Stimulated activated CD8-positive, alpha-beta memory T cell treated with anti-CD3 and anti-CD28 coated beads, Interleukin-12 subunit alpha, Interleukin-12 subunit beta, amount 100 ng/mL, for 1 hour (primary cell): ENCODE data around the gene IL11RA.

Experiments used
- DNase-seq: peaks from one replicate; pipeline ENCODE4 v3.0.0-alpha.2; 2020; ENCODE audit warnings: low read depth

The IL11RA gene

DNA sequence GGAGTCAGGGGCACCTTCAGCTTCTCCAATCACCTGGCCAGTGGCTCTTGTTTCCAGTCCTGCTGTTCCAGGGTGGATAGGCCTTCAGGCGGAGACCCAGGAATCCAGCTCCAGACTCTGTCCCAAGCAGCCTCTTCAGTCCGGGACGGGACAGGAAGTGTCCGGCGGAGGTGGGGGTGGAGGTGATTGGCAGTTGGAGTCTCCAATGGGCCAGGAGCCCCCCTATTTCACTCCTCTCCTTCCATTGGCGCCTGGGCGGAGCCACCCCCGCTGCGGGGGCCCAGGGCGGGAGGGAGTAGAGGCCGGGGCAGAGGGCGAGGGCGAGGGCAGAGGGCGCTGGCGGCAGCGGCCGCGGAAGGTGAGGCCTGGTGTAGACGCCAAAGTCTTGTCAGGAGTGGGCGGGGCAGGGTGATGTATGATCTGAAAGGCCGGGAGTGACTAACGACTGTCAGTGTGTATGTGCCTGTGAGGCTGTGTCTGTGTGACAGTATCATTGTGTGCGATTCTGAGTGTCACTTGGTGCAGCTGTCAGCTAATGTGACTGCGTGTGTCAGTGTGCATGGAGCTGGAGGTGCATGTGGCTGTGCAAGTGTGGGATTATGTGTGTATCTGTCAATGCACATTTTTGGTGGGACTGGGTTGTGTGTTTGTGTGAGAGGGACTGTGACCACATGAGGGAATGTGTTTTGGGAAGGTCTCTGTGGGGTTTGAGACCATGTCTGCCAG lies at the start of gene IL11RA:
Gene IL11RA, plus strand, starts transcription at position 310 of the 726 bp plus-strand sequence. CDS start 3,033 bp downstream, outside the sequence.
- DNase-seq: no peak

DNA sequence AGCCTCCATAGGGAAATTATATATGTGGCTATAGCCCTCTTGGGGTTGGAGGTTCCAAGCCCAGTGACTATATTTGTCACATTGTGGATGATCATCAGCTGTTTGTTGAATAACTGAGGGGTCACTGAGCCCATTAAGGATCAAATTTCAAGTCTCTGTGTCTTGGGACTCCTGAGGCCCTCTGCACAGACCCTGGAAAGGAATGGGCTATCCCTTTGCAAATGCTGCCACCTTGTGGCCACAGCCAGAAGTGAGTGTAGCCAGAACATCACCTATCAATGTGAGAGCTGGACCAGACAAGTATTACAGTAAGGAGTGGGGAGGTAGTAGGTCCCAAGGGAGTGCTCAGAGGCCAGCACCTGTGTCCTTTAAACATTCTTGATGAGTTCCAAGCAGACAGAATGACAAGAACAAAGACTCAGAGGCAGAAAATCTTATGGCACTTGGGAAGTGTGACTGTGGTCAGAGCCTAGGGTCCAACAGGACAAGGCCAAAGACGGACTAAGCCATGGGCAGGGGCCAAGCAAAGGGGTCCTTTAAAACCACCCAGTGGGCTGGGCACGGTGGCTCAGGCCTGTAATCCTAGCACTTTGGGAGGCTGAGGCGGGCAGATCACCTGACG lies 48.3 kb upstream of the IL11RA start:
- peak; percentile 70 for DNase-seq

DNA sequence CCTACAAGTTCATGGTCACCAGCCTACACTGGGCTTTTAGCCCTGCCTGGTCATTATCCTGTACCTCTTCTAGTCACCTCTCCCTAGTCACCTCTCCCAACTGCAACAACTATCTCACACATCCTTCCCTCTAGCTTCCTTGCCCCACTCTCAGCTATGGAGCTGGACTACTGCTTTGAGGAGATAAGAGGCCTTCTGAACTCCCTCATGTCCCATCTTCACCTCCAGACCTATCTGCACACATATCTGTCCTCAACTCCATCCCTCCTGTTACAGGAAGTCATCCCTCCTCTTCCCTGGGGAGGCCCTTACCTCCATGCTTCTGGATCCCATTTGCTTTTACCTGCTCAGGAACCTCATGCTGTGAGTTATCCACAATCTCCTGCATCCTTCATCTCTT lies 45.8 kb upstream of the IL11RA start:
- no peak for DNase-seq

DNA sequence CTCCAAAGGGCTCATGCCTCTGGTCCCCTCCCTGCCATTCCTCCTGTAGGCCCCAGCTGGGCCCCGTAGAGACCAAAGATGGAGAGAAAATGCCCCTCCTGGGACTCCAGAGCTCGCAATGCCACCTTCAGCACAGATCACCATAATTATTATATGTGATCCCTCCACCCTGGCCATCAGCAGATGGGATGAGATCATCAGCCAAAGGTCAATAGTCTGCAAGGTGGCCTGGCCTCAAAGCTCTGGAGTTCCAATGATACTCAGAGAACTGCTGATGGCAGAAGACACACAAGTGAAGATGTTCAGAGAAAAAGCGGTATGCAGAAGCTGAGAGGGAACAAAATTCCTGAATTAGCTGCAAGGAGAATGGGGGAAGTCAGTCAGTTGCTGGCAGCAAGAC lies 45.1 kb upstream of the IL11RA start:
- DNase-seq: no peak

DNA sequence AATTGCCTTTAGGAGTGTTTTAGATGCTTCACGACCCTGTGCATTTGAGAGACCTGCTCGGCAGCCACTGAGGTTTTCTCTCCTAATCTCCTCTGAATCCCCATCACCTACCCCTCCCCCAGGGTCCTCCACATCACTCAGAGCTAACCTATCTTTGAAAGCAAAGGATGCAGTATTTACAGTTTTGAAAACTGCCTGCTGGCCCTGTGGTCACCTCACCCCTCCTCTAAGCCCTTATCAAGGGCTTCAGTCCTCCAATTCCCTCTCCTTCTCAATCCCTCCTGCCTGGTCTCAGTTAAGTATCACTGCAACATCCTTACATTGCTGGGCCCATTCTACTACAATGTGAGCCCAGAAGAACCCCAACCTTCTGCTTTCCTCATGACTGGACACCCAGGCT lies 44.7 kb upstream of the IL11RA start:
- DNase-seq: no peak

DNA sequence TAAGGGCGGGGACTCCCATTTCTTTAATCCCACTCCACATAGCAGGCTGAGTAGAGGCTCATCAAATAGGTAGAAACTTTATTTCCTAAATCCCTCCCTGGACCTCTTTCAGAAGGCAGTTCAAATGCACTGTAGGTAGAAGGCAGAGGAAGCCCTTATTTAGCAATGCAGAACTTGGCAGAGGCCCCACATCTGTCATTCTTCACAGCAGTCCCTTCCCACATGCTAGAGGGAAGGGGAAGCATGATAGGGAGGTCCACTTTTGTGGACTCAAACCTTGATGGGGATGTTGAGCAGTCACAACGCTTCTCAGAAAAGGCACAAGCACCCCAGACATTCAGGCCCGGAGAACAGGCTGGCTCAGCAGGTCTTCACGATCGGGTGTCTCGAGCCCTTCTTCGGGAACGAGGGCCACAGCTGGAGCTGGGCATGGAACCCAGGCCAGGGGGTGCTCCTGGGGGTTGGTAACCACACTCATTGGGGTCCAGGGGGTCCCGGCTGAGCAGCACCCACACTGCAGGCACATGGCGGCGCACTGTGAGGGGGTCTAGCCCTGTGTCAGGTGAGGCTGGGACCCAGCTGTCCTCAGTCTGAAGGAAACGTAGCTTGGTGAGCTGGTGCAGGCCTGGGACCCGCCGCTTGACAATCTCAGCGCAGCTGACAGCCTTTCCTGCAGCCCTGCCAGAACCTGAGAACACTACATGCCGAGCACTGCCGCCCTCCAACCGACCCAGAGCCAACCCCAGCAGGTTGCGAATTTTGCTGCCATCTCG lies 41.4 kb upstream of the IL11RA start:
- DNase-seq: no peak

DNA sequence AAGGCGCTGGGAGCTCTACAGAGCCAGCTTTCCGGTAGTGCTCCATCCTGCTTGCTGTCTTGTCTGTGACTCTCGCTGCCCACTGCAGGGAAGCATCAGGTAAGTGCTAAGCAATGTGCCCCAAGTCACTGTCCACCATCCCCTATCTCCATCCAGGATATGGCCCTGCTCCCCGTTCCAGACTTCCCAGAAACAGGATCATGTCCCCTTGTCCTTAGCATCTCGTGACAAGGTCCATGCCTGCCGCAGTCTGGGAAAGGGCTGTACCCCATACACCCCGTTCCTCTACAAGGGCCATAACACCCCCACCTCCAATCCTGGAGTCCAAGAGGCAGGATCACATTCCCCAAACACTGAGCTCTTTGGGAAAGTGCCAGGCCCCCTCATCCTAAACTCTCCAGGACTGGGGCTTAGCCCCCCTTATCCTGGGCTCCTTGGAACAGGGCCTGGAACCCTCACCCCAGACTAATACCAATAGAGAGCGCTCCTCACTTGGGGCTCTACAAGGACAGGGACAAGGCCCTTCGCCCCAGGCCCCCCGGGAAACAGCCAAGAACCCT lies 40.7 kb upstream of the IL11RA start:
- no peak for DNase-seq

DNA sequence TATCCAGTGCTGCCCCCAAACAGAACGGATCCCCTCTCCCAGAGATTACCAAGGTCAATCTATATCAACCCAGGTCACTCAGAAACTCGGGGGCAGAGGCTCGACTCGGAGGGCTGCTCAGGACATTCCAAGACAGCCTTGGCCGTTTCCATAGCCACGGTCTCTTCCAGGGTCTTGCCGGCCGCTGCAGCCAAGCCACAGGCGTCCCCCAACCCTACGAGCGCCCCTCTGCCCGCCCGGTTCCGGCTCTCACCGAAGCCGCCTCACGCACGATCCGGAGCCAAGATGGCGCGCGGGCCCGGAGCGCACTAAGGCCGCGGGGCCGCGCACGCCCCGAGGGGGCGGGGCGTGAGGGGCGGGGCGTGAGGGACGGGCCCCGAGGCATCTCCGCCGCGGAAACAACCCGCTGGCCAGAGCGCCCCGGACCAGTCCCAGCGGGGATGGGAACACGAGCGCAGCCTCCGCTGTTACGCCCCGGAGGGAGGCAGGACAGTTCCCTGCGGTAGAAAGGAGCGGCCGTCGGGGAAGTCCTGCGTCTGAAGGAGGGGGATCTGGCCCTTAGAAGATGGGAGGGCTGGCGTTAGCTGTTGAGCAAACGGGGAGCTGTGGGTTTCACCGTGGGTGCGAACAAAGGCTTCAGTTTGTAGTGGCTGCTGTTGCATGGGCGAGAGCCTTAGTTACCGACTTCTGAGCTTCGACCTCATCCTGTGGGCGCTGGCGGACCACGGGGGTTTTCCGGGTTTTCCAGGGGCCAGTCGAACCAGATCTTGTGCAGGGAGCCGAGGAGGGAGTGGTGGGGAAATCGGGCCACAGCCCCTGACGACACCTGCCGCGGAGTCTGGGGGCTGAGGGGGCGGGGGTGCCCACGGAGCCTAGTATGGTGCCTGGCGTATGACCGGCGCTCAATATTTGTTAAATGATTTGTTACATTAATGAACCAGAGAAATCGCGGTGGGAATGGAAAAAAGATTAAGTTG lies 39.9 kb upstream of the IL11RA start, which contains the start of gene RPP25L:
Gene RPP25L, minus strand, starts transcription at position 287 of the 977 bp plus-strand sequence. CDS start 801 bp downstream, outside the sequence.
- DNase-seq: peak; percentile 72

DNA sequence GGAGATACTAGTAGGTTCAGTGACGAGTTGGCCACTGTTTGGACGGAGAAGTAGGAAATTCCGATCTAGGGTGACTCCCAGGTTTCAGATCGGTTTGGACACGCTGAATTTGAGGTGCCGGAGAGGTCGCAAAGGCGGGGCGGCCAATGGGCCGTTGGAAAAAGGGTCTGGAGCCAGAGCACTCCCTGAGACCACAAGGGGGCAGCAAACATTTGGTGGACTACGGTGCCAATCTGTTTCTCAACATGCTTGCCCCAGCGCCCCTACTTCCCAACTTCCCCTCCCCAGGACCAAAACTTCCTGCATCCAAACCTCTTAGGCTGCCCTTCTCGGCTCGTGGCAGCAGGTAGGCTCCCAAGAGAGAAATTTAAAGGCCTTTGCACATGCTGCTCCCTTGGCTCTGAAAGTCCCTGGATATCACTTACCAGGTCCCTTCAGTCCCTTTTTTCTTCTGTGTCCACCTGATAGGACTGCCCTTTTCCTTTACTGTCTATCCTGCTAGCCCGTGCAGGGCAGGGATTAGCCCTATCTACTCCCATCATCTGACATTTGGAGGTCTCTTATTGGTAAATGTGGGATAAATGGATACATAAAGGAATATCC lies 39.1 kb upstream of the IL11RA start:
- DNase-seq: peak; percentile 50

DNA sequence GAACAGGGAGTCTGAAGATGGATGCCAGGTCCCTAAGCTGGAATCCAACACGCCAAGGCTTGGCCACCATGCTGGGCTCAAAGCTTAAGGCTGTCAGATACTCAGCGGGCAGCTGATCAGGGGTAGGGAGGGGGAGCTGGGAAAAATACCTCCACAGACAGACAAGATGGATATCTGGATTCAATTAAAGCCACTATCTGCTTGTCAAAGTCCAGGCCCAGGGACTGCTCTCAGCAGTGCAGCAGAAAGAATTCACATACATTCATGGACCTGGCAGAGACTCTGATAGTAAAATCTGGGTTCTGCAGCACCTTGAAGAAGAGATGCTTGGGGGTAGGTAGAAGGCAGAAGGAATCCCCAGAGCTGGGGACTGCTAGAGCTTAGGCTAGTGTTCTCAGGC lies 36.9 kb upstream of the IL11RA start:
- no peak for DNase-seq

DNA sequence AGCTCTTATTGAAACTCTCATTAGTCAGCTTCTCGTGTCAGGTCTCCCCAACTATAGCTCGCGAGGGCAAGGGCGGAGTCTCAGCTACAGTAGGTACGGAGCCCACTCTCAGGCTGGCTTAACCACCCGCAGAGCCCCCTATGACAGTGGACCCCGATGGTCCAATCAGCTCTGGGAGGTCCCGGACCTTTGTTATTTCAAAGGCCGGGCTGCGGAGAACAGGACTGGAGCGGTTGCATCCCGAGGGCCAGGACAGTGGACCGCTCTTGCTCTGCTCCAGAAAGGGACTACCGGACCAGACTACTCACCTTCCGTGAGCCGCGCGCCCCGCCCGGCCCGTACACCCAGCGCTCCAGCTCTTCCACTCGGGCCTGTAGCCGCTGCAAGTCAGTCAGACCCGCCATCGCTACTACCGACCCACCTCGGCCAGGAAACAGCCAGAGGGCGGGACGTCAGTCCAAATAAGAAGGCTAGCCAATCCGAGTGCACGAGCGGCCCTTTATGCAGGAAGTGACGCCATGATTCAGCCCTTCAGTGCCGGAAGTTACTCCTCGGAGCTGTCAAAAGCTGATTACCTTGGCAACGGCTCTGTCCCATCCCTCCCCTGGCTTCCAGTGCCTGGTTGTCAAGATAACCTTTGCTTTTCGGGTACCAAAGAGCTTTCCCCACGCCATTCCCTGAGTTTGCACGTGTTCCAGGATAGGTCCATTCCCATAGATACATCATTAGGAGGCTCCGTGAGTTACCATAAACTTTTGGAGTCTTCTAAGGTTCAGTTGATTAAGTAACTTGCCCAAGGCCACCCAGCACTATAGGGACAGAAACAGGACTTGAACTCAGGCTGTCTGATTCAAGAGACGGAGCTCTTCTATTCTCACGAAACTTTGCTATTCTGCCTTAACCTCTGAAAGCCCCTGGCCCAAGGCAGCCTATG lies 31.7 kb upstream of the IL11RA start, which contains the start of gene DCTN3:
Gene DCTN3, minus strand, starts transcription at position 435 of the 934 bp plus-strand sequence. Its CDS starts 31 bp downstream, at position 404.
- peak; percentile 86 for DNase-seq

DNA sequence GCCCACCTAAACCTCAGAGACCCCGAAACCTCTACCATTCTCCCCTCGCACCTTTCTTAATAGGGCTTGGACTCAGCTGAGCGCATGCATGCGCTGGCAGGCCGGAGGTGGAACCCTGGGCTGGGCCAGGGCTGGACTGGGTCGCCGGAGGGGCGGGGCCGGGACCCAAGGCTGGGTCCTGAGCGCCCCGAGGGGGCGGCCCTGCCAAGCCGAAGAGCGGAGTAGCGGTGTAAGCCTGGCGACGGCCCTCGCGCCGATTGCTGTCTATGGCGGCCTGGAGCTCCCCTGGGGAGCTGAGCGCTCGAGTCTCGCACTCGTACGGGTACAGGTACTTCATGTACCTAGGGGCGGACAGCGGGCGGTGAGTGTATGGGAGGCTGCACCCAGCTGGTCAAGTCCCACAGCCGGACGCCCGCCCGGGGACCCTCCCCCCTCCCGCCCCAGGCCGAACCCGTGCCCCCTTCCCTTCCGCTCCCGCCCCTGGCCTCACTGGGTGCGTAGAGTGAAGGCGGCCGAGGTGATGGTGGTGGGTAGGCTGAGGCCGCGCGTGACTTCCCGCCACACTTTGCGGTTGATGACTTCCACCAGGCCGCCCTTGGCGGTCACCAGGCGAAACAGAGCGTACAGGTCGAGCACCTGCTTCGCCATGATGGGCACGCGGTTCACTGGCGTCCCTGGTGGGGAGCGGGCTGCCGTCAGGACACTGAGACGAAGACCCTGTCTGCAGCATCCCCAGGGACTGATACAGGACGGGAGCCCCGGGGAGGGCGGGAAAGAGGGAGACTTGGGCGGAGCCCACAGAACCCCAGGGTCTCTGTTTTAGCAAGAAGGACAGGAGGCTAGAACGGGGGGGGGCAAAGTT lies 28.4 kb upstream of the IL11RA start:
- DNase-seq: no peak

DNA sequence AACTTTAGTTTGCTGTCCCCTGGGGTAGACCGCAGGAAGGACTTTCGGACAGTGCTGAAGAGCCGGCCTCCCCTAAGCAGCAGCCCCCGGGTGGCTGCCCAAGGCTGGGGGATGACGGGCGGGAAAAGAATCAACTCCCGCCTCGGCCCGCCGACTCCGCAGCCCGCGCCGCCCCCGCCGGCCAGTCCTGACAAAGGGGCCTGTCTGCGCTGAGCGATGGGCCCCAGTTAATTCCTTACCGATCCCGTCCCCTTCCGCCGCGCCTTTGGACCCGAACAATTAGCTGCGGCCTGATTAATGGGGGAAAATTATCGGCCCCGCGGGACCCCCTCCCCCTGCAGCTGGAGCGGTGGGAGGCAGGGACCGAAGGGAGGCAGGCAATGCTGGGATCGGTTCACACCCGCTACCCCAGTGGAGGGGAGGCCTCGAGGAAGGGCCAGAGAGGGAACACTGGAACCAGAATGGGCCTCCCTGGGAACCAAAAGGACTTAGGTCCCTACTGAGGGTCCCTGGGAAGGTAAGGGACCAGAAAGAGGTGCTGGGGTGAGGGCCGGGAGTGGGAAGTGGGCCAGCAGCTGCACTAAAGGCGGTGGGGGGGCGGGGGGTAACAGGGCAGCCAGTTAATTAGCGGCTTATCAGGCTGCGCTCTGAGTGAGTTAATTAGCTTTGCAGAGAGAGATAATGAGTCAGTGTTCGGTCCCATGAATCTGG lies 27.4 kb upstream of the IL11RA start:
- DNase-seq: no peak

DNA sequence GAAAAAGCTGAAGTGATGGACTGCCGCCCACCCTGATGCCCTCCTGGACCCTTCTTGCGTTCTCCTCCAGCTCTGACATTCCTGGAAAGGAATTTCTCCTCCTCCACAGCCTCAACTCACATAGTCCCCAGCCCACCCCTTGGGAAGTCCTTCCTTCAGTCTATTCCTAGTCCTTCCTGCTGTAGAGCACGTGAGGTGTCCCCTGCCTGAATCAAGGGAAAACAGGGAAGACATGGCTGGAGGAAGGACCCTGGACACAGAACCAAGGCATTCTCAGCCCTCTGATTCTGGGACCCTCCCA lies 26.8 kb upstream of the IL11RA start:
- no peak for DNase-seq

DNA sequence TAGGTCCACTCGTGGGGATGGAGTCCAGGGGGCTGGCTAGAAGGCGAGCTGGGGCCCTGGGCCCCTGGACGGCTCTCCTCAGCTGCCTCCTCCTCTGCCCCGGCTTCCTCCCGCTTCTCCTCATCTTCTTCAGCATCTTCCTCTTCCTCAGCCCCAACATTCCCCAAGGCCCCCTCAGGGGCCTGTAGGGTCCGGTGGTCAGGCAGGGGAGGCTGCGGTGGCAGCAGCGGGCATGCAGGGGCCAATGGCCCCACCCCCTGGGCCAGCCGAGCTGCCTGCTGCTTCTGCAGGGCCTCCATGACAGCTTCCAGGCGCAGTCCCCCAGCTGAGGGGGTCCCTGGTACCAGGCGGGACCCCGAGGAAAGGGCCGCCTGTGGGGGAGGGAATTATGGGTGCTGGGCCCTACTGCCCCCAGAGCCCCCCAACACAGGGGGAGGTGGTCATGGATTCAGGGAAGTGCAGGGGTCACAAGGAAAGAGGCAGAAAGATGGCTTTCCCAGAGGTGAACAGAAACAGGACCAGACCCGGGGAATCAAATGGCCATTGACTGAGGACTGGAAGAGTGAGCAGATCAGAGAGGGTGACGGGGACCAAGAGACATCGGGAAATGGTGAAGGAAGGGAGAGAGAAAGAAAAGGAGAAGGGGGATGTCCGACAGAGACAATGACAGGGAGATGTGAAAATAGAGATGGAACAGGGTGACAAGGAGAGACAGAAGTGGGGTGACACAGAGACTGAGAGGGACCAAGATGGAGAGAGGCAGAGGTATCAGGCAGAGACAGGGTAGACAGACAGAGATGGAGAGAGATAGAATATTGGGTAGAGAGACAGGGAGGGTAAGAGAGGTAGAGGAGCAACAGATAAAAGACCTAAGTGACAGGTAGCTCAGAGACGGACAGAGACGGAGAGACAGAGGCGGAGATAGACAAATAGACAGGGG lies 24.0 kb upstream of the IL11RA start:
- no peak for DNase-seq

DNA sequence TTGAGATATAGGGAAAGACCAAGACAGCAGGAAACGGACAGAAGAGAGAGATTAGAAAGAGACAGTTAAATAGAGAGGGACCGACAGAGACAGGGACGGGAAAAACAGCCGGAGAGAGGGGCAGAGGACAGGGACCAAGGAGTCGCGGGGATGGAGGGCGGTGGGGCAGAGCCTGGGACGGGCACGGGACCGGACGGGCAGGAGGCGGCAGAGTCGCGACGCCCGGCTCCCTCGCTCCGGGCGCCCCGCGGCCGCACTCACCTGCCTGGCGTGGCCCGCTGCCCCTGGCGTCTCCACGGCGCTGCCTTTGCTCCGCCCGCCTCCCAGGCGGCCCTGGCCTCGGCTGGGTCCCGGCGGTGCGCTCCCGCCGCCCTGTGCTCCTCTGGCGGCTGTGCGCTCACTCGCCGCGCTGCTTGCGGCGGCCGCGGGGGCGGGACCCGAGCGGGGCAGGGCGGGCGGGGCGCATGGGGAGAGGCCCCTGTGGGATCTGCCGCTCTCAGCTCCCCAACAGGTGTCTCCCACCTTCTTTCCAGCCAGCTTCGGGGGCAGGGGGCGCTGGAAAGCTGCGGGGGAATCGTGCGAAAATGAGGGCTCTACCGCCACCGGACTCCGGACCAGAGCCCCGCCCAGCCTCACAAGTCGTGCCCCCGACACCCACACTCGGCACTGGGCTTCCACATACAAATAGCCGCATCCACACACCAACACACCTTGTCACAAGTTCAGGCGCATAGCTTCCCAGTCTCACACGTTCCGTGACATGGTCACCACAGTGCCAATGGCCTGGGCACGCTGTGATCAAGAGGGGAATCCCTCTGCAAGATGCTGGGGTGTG lies 23.1 kb upstream of the IL11RA start, which contains the start of gene ARID3C:
Gene ARID3C, minus strand, starts transcription at position 411 of the 835 bp plus-strand sequence. CDS start 1,052 bp downstream, outside the sequence.
- DNase-seq: no peak
